Measurements from ENCODE around the gene ULK4.

Gene ULK4

DNA sequence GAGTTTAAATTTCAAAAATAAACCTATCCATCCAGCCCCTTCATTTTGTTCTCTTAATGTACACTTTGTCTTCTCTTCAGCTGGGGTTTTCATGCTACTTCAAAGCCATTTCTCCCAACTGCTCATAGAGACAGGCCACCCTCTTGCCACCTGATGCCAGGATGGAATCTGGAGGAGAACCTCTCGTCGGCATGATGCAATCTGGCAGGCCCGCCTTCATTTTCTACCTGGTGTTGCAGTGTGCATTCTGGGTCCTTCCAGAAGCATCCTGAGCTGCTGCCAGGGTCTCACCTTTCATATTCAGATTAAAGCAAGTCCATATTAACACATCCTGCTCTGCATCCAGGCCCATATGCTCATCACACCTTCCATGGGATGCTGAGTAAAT lies 701.8 kb downstream of the ULK4 start:
- H3K4me1 ChIP-seq (ENCODE audit: control insufficient read depth, insufficient read depth, low read length): no peaks in the 10 kb centered on the region
- WGBS (ENCODE audit: insufficient coverage, insufficient read length): no CpG with 5 or more reads among the region's 3 CpGs
- no peaks in the 10 kb centered on the region for H3K9me3 ChIP-seq (ENCODE audit: control insufficient read depth, insufficient read depth, low read length)
- no peaks in the 10 kb centered on the region for H3K36me3 ChIP-seq (ENCODE audit: control insufficient read depth, insufficient read depth, low read length)
- H3K27me3 ChIP-seq (ENCODE audit: control insufficient read depth, insufficient read depth, low read length): no peaks in the 10 kb centered on the region
- H3K4me3 ChIP-seq (ENCODE audit: low read length): no peak overlapping the region
- no peak overlapping the region for H3K27ac ChIP-seq (ENCODE audit: low read length)
- no peak for DNase-seq (ENCODE audit: low read depth, low spot score)

DNA sequence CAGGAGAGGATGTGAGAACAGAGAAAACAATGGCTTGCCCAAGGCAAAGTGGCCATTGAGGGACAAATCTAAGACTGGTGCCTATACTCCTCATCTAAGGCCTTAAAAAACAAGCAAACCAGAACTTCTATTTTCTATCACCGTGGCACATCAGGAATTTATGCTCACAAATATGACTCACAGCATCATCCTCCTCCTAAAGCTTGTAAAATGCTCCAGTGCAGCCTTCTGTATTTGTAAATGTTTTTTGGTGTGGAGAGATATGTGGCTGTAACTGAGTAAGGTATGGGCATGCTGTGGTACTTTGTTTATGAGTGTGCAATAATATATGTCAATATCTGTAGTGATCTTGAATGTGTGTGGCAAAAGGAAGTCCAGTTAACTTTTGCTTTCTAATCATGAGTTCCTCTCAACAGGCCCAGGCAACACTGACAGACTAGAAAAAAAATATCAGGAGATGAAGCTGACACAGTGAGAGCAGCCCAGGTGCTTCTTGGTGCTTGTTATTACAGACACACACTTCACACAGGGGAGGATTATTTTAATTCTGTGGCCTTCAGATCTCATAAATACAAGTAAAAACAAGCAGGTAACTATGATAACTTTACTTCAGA lies 702.3 kb downstream of the ULK4 start:
- H3K27ac ChIP-seq (ENCODE audit: low read length): no peak overlapping the region
- no CpG with 5 or more reads among the region's 1 CpG for WGBS (ENCODE audit: insufficient coverage, insufficient read length)
- no peaks in the 10 kb centered on the region for H3K9me3 ChIP-seq (ENCODE audit: control insufficient read depth, insufficient read depth, low read length)
- H3K27me3 ChIP-seq (ENCODE audit: control insufficient read depth, insufficient read depth, low read length): no peaks in the 10 kb centered on the region
- no peak for DNase-seq (ENCODE audit: low read depth, low spot score)
- H3K4me1 ChIP-seq (ENCODE audit: control insufficient read depth, insufficient read depth, low read length): no peaks in the 10 kb centered on the region
- H3K4me3 ChIP-seq (ENCODE audit: low read length): no peak overlapping the region
- H3K36me3 ChIP-seq (ENCODE audit: control insufficient read depth, insufficient read depth, low read length): no peaks in the 10 kb centered on the region

DNA sequence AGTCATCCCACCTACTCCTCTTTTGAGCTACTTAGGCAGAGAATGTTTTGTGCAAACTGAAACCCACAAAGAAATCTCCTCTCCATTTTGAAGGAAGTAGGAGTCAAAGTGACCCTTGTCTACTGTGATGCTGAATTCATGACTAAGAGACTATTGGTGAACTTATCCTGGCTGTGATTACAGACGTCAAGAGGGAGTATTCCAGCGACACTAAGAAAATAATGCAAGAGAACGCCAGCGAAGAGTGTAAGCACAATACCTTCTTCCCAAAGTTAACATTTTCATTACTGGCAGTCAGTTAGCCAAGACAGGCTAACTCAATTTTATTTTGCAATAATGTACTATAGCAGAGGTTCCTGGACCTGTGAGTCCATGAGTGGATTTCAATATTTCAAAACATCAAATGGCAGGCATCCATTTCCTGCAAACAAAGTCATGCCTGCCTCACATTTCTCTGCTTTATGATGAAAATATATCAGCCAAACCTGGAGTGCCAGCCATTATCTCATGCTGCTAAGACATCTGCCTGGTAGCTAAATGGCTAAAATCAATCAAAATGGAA lies 703.6 kb downstream of the ULK4 start:
- Histone ChIP-seq H3K4me3 (ENCODE audit: low read length) (no peak overlapping the region), H3K27ac (ENCODE audit: low read length) (no peak overlapping the region), H3K27me3 (ENCODE audit: control insufficient read depth, insufficient read depth, low read length) (no peaks in the 10 kb centered on the region), H3K9me3 (ENCODE audit: control insufficient read depth, insufficient read depth, low read length) (no peaks in the 10 kb centered on the region), H3K4me1 (ENCODE audit: control insufficient read depth, insufficient read depth, low read length) (no peaks in the 10 kb centered on the region), H3K36me3 (ENCODE audit: control insufficient read depth, insufficient read depth, low read length) (no peaks in the 10 kb centered on the region)
- no CpG with 5 or more reads among the region's 4 CpGs for WGBS (ENCODE audit: insufficient coverage, insufficient read length)
- no peak for DNase-seq (ENCODE audit: low read depth, low spot score)

DNA sequence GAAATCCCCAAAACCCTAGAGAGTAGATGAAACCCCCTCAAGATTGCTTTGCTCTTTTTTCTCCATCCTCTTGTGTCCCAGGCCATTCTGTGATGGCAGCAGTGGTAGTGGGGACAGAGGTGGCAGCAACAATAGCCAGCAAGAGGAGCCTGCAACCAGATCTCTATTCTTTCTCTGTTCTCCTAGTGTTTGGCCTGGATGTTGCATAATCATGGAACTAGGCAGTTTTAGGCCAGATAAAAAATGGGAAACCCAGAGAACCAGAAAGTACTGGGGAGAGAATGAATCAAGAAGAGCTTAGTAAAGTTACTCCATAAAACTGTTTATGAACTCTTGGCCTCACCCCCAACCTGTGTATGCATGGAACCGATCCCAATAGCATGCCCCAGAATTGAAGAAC lies 710.3 kb downstream of the ULK4 start:
- WGBS (ENCODE audit: insufficient coverage, insufficient read length): no CpG with 5 or more reads among the region's 1 CpG
- H3K27ac ChIP-seq (ENCODE audit: low read length): no peak overlapping the region

DNA sequence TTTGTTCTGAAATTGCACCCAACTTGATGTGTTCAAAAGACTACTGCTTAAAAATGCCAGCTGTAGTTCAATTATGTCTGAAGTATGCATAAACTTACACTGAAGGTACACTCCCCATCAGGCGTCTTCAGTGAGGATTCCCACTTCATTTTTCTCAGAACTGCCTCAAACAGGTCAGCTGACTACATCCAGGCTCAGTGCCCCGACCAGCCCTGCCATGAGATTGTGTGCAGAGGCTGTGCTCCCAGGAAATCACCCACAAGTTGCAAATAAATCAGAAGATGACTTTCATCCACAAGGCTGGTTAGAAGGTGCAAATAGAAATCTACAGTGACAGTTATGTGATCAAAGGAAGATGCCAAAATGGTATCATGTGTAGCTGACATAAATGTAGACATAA lies 711.1 kb downstream of the ULK4 start:
- H3K27me3 ChIP-seq (ENCODE audit: control insufficient read depth, insufficient read depth, low read length): no peaks in the 10 kb centered on the region
- no peak for DNase-seq (ENCODE audit: low read depth, low spot score)
- no peak overlapping the region for H3K4me3 ChIP-seq (ENCODE audit: low read length)
- H3K36me3 ChIP-seq (ENCODE audit: control insufficient read depth, insufficient read depth, low read length): no peaks in the 10 kb centered on the region
- H3K27ac ChIP-seq (ENCODE audit: low read length): no peak overlapping the region
- WGBS (ENCODE audit: insufficient coverage, insufficient read length): no CpG with 5 or more reads among the region's 2 CpGs
- 0 out of 2 replicates have a peak, but pooled peaks cover 2% of the 10 kb centered on the region for H3K4me1 ChIP-seq (ENCODE audit: control insufficient read depth, insufficient read depth, low read length)
- no peaks in the 10 kb centered on the region for H3K9me3 ChIP-seq (ENCODE audit: control insufficient read depth, insufficient read depth, low read length)

More for the DNA sequence above, 710.3 kb downstream of the ULK4 start:
- H3K27me3 ChIP-seq (ENCODE audit: control insufficient read depth, insufficient read depth, low read length): no peaks in the 10 kb centered on the region
- H3K4me3 ChIP-seq (ENCODE audit: low read length): no peak overlapping the region
- no peaks in the 10 kb centered on the region for H3K9me3 ChIP-seq (ENCODE audit: control insufficient read depth, insufficient read depth, low read length)
- DNase-seq (ENCODE audit: low read depth, low spot score): no peak
- no peaks in the 10 kb centered on the region for H3K36me3 ChIP-seq (ENCODE audit: control insufficient read depth, insufficient read depth, low read length)
- 0 out of 2 replicates have a peak, but pooled peaks cover 2% of the 10 kb centered on the region for H3K4me1 ChIP-seq (ENCODE audit: control insufficient read depth, insufficient read depth, low read length)

DNA sequence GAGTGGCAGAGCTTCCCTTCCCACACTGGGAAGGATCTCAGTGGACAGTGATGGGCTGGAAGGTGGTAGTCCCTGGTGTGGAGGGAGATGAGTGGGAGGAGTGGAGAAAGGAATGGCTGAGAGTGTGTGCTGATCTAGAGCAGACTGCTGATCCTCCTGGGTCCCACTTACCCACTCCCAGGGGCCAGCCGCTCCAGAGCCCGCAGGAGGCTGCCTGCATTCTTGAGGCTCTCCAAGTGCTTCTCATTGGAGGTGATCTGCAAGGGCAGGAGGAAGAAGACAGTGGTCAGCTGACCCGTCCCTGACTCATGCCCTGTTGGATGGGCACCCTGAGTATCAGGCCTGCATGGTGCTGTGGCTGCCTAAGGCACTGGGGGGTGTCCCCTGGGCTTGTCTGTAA lies 712.6 kb downstream of the ULK4 start:
- H3K27me3 ChIP-seq (ENCODE audit: control insufficient read depth, insufficient read depth, low read length): no peaks in the 10 kb centered on the region
- no peak overlapping the region for H3K27ac ChIP-seq (ENCODE audit: low read length)
- no peaks in the 10 kb centered on the region for H3K9me3 ChIP-seq (ENCODE audit: control insufficient read depth, insufficient read depth, low read length)
- no CpG with 5 or more reads among the region's 3 CpGs for WGBS (ENCODE audit: insufficient coverage, insufficient read length)
- H3K4me1 ChIP-seq (ENCODE audit: control insufficient read depth, insufficient read depth, low read length): 0 out of 2 replicates have a peak, but pooled peaks cover 2% of the 10 kb centered on the region
- no peak for DNase-seq (ENCODE audit: low read depth, low spot score)
- H3K36me3 ChIP-seq (ENCODE audit: control insufficient read depth, insufficient read depth, low read length): no peaks in the 10 kb centered on the region
- no peak overlapping the region for H3K4me3 ChIP-seq (ENCODE audit: low read length)

DNA sequence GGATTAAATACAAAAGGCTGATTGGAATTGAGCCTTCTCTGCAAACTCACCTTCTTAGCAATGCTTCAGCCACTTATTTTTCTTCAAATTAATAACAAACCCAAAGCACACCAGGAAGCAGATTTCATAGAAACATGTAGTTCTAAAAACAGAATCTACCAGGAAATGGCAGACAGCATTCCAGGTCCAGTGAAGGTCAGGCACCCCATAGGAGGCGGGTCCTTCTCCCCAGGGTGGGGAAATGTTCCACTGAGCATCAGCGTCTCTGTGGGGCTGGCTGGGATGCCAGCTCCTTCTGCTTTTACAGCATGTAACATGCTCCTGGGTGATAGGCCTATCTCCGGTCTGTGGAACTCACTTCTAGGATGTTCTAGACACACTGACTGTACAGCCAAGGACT lies 713.4 kb downstream of the ULK4 start:
- no peak overlapping the region for H3K4me3 ChIP-seq (ENCODE audit: low read length)
- DNase-seq (ENCODE audit: low read depth, low spot score): no peak
- WGBS (ENCODE audit: insufficient coverage, insufficient read length): no CpG with 5 or more reads among the region's 3 CpGs
- no peaks in the 10 kb centered on the region for H3K36me3 ChIP-seq (ENCODE audit: control insufficient read depth, insufficient read depth, low read length)
- no peaks in the 10 kb centered on the region for H3K27me3 ChIP-seq (ENCODE audit: control insufficient read depth, insufficient read depth, low read length)
- 0 out of 2 replicates have a peak, but pooled peaks cover 2% of the 10 kb centered on the region for H3K4me1 ChIP-seq (ENCODE audit: control insufficient read depth, insufficient read depth, low read length)
- no peaks in the 10 kb centered on the region for H3K9me3 ChIP-seq (ENCODE audit: control insufficient read depth, insufficient read depth, low read length)
- H3K27ac ChIP-seq (ENCODE audit: low read length): no peak overlapping the region

DNA sequence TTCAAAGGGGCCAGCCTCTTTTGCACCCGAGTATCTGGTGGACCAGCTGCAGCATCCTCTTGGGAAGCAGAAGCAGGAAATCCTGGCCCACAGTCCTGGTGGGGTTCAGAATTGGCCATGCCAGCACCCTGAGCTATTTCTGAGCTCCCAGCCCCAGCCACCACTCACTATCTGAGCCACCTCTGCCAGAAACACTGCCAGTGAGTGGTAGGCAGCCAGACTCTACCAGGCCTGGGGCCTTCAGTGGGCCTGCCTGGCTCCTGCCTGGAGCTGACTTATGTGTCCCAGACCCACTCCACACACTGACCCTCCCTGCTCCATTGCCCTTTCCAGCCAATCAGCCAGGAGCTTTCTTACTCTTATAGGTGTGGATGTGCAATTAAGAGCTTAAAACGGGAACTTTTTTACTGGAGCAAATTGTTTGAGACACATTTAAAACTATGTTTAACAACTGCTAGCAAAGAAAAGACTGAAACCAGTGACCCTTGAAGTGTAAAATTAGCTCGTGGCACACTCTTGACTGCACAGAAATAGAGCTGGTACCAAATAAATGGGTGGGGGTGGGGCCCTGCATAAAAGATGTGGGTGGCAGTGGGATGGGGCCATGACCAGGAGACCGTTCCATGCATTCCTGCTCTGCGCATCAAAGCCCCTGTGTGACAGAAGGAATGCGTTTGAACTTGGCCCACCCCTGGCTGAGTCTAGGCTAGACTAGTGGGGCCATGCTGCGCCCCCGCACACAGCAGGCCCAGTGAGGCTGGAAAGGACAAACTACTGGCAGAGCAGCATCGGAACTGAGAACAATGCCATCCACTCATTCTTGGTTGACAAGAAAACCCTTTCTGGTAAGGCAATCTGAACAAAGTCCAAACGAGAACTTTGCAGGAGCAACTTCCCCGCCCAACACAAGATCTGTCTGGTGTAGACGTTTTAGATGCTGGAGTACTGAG lies 714.6 kb downstream of the ULK4 start:
- Histone ChIP-seq H3K36me3 (ENCODE audit: control insufficient read depth, insufficient read depth, low read length) (no peaks in the 10 kb centered on the region), H3K27ac (ENCODE audit: low read length) (no peak overlapping the region), H3K4me1 (ENCODE audit: control insufficient read depth, insufficient read depth, low read length) (0 out of 2 replicates have a peak, but pooled peaks cover 2% of the 10 kb centered on the region), H3K4me3 (ENCODE audit: low read length) (no peak overlapping the region), H3K9me3 (ENCODE audit: control insufficient read depth, insufficient read depth, low read length) (no peaks in the 10 kb centered on the region), H3K27me3 (ENCODE audit: control insufficient read depth, insufficient read depth, low read length) (no peaks in the 10 kb centered on the region)
- DNase-seq (ENCODE audit: low read depth, low spot score): no peak
- no CpG with 5 or more reads among the region's 12 CpGs for WGBS (ENCODE audit: insufficient coverage, insufficient read length)

DNA sequence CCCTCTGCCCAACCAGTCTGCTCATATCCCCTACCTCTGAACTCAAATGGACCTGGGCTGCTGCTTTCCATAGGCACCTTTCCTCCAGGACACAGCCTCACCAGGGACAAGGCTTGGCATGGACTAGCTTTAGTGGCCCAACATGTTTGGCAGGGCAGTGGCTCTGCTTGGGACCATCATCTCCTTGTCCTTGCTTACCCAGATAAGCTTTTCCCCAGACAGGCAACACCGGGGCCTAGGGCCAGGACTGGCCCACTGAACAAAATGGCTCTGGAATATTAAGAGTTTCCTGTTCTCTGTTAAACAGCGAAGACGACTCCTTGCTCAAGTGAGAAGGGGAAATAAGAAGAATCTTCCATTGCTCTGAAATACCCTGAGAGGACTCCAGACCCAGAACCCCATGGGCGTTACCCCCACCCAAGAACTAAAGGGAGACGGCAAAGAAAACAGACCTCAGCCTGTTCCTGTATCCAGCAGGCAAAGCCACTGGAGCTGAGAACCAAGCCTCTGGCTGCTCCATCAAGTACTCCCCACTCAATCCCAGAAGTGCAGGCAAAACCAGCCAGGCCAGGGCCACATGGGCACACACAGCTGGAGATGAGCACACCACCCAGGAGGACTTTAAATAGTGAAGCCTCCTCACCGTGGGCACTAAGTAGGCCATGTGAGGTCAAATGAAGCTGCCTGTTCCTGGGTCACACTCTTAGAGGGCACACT lies 717.1 kb downstream of the ULK4 start:
- Histone ChIP-seq H3K27ac (ENCODE audit: low read length) (no peak overlapping the region), H3K4me1 (ENCODE audit: control insufficient read depth, insufficient read depth, low read length) (0 out of 2 replicates have a peak, but pooled peaks cover 2% of the 10 kb centered on the region), H3K36me3 (ENCODE audit: control insufficient read depth, insufficient read depth, low read length) (no peaks in the 10 kb centered on the region), H3K27me3 (ENCODE audit: control insufficient read depth, insufficient read depth, low read length) (no peaks in the 10 kb centered on the region), H3K9me3 (ENCODE audit: control insufficient read depth, insufficient read depth, low read length) (no peaks in the 10 kb centered on the region), H3K4me3 (ENCODE audit: low read length) (no peak overlapping the region)
- WGBS (ENCODE audit: insufficient coverage, insufficient read length): no CpG with 5 or more reads among the region's 6 CpGs
- DNase-seq (ENCODE audit: low read depth, low spot score): no peak

DNA sequence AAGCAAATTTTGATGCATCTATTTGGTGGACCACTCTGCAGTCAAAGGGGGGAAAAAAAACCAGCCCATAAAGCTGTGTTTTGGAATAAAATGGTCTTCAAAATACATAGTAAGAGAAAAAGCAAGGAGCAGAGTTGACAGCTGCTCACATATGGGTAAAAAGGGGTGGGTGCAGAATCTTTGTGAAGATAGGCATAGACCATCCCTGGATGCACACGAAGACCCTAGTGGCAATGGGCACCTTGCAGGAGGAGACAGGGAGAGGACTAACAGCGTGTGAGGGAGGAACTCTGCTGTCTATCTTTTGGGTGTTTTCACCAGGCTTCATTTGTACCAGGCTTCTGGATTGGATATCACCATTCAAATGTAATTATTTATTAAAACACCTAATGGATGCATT lies 718.7 kb downstream of the ULK4 start:
- H3K27me3 ChIP-seq (ENCODE audit: control insufficient read depth, insufficient read depth, low read length): no peaks in the 10 kb centered on the region
- WGBS (ENCODE audit: insufficient coverage, insufficient read length): no CpG with 5 or more reads among the region's 2 CpGs
- no peak overlapping the region for H3K4me3 ChIP-seq (ENCODE audit: low read length)
- H3K27ac ChIP-seq (ENCODE audit: low read length): no peak overlapping the region
- H3K36me3 ChIP-seq (ENCODE audit: control insufficient read depth, insufficient read depth, low read length): peaks cover 8% of the 10 kb centered on the region; the same call in 1 of the 2 replicates
- 0 out of 2 replicates have a peak, but pooled peaks cover 2% of the 10 kb centered on the region for H3K4me1 ChIP-seq (ENCODE audit: control insufficient read depth, insufficient read depth, low read length)
- H3K9me3 ChIP-seq (ENCODE audit: control insufficient read depth, insufficient read depth, low read length): no peaks in the 10 kb centered on the region
- no peak for DNase-seq (ENCODE audit: low read depth, low spot score)
